Neural cell (in vitro differentiated cells): Measurements from ENCODE around the gene PAN2.

Experiments
- EP300 ChIP-seq: fragments of 450-650 bp; conservative IDR thresholded peaks from 2 replicates; pipeline ENCODE4 v1.6.1; 2014; ENCODE audit warnings: antibody characterized with exemption, mild to moderate bottlenecking, moderate library complexity; ENCODE audit not compliant: poor library complexity, severe bottlenecking
- EZH2 ChIP-seq: fragments of 200-600, 300-800 bp; shearing (Covaris generic), sonication (generic); IDR thresholded peaks from 2 replicates; pipeline ENCODE4 v1.6.1; 2014; ENCODE audit warnings: antibody characterized with exemption, low read length, borderline replicate concordance, mild to moderate bottlenecking; ENCODE audit not compliant: insufficient read depth, poor library complexity, severe bottlenecking
- POLR2AphosphoS5 ChIP-seq: IDR thresholded peaks from 2 replicates; pipeline ENCODE4 v1.6.1; 2012
- TAF1 ChIP-seq: IDR thresholded peaks from 2 replicates; pipeline ENCODE4 v1.6.1; 2012; ENCODE audit warnings: low read depth
- TF ChIP-seq, protein P1 (sequence below): fragments of 450-650 bp; IDR thresholded peaks from 2 replicates; pipeline ENCODE4 v1.5.1; 2014; ENCODE audit warnings: antibody characterized with exemption, mild to moderate bottlenecking, moderate library complexity; ENCODE audit not compliant: poor library complexity, severe bottlenecking

DNA sequence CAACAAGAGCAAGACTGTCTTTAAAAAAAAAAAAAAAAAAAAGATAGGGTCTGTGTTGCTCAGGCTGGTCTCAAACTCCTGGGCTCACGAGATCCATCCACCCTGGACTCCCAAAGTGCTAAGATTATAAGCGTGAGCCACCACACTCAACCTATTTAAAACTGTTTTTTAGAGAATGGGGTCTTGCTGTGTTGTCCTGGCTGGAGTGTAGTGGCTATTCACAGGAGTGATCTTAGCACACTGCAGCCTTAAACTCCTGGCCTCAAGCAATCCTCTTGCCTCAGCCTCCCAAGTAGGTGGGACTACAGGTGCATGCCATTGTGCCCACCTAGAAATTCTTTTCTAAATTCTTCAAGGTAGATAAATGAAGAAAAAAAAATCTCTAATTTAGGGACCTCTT lies 59.5 kb downstream of the PAN2 start:
- TF ChIP-seq, protein P1, sequence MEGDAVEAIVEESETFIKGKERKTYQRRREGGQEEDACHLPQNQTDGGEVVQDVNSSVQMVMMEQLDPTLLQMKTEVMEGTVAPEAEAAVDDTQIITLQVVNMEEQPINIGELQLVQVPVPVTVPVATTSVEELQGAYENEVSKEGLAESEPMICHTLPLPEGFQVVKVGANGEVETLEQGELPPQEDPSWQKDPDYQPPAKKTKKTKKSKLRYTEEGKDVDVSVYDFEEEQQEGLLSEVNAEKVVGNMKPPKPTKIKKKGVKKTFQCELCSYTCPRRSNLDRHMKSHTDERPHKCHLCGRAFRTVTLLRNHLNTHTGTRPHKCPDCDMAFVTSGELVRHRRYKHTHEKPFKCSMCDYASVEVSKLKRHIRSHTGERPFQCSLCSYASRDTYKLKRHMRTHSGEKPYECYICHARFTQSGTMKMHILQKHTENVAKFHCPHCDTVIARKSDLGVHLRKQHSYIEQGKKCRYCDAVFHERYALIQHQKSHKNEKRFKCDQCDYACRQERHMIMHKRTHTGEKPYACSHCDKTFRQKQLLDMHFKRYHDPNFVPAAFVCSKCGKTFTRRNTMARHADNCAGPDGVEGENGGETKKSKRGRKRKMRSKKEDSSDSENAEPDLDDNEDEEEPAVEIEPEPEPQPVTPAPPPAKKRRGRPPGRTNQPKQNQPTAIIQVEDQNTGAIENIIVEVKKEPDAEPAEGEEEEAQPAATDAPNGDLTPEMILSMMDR = no peak
- TF ChIP-seq TAF1 (no peak), EZH2 (no peak), POLR2AphosphoS5 (no peak), EP300 (no peak)
